ENCODE measurements around the gene MYRF.

DNA sequence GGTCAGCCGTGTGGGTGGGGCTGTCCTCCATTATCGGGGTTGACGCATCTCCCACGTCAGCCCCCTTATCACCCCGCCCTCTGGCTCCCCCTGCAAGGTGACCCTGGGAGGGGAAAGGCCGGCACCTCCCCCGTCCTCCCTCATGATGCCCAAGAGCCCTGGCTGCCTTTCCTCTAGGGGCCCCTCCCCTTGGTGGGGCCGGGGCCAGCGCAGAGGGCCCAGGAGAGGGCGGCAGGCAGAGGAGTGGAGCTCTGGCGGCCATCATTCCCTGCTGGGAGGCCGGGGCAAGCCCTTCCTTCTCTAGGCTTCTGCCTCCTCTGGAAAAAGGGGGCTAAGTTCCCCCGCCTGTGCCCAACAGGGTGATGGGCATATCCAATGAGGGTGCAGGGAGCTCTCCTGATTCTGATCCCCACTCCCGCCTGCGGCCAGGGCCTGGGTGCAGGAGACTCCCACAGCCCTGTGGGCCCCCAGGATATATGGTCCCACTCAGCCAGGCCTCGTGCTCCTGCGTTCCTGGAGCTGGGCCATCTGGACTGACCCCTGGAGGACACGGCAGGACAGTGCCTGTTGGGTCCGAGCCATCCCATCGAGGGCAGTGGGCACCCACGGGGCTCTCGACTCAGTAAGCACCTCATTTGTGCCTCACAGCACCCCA is 12.3 kb downstream of the MYRF start:
- TF ChIP-seq, protein P1, sequence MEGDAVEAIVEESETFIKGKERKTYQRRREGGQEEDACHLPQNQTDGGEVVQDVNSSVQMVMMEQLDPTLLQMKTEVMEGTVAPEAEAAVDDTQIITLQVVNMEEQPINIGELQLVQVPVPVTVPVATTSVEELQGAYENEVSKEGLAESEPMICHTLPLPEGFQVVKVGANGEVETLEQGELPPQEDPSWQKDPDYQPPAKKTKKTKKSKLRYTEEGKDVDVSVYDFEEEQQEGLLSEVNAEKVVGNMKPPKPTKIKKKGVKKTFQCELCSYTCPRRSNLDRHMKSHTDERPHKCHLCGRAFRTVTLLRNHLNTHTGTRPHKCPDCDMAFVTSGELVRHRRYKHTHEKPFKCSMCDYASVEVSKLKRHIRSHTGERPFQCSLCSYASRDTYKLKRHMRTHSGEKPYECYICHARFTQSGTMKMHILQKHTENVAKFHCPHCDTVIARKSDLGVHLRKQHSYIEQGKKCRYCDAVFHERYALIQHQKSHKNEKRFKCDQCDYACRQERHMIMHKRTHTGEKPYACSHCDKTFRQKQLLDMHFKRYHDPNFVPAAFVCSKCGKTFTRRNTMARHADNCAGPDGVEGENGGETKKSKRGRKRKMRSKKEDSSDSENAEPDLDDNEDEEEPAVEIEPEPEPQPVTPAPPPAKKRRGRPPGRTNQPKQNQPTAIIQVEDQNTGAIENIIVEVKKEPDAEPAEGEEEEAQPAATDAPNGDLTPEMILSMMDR (IDR thresholded peaks at IDR 0.05; ENCODE audit: insufficient read depth, low read length): no peak
- no peak for TF ChIP-seq POLR2AphosphoS5 (IDR thresholded peaks at IDR 0.05; ENCODE audit: low read depth)

All from HL-60 (cell line).